GM23338 (cell line): ENCODE data around the gene CYP4F3. TPM values are rescaled to one million over a fixed set of nuclear protein-coding genes. Genes with fewer than 3 reads are reported as not detected.

Experiments
- ATAC-seq: fragments of 200-7000 bp; cut with Tn5 transposase; 3 replicates; pipeline ENCODE4 v1.9.1; 2020
- DNase-seq: peaks from one replicate; pipeline ENCODE4 v3.0.0-alpha.2; 2015; ENCODE audit warnings: low spot score
- H2AFZ ChIP-seq: fragments of 200-600 bp; sonication (generic); 2 replicates; pipeline ENCODE4 v1.8.0; 2016; ENCODE audit warnings: antibody characterized with exemption, mild to moderate bottlenecking, moderate library complexity
- H3F3A ChIP-seq: fragments of 200-600 bp; sonication (generic); replicated peaks from 2 replicates; pipeline ENCODE4 v1.8.0; 2017; ENCODE audit warnings: antibody characterized with exemption, mixed run types, low read depth
- H3K27ac ChIP-seq: fragments of 200-600 bp; sonication (generic); 2 replicates; pipeline ENCODE4 v1.6.1; 2016; ENCODE audit warnings: low read depth
- H3K27me3 ChIP-seq: fragments of 200-600 bp; sonication (generic); 2 replicates; pipeline ENCODE4 v1.8.0; 2016; ENCODE audit warnings: mild to moderate bottlenecking, mixed run types, moderate library complexity; ENCODE audit not compliant: insufficient read depth
- H3K36me3 ChIP-seq: fragments of 200-600 bp; sonication (generic); 2 replicates; pipeline ENCODE4 v1.8.0; 2016; ENCODE audit warnings: mild to moderate bottlenecking; ENCODE audit not compliant: insufficient read depth
- H3K4me1 ChIP-seq: fragments of 200-600 bp; sonication (generic); 2 replicates; pipeline ENCODE4 v1.8.0; 2016; ENCODE audit warnings: mild to moderate bottlenecking, moderate library complexity; ENCODE audit not compliant: insufficient read depth
- H3K4me2 ChIP-seq: fragments of 200-600 bp; sonication (generic); 2 replicates; pipeline ENCODE4 v1.7.1; 2017; ENCODE audit warnings: mixed run types
- H3K4me3 ChIP-seq: fragments of 200-600 bp; sonication (generic); 2 replicates; pipeline ENCODE4 v1.6.1; 2016; ENCODE audit warnings: mixed run types
- H3K79me2 ChIP-seq: fragments of 200-600 bp; sonication (generic); replicated peaks from 2 replicates; pipeline ENCODE4 v1.8.0; 2017; ENCODE audit warnings: mild to moderate bottlenecking; ENCODE audit not compliant: insufficient read depth
- H3K9me2 ChIP-seq: fragments of 200-600 bp; sonication (generic); 2 replicates; pipeline ENCODE4 v1.8.0; 2017; ENCODE audit not compliant: insufficient read depth
- H4K20me1 ChIP-seq: fragments of 200-600 bp; sonication (generic); replicated peaks from 2 replicates; pipeline ENCODE4 v1.8.0; 2017; ENCODE audit warnings: mild to moderate bottlenecking; ENCODE audit not compliant: insufficient read depth
- H3K27ac Mint-ChIP-seq: 2 replicates; pipeline ENCODE4 v1.8.0; 2020; ENCODE audit warnings: inconsistent platforms, mild to moderate bottlenecking, moderate library complexity, mixed read lengths
- H3K27me3 Mint-ChIP-seq: 3 replicates; pipeline ENCODE4 v1.8.0; 2022; ENCODE audit warnings: low read depth, mild to moderate bottlenecking, moderate library complexity, mixed read lengths, inconsistent platforms; ENCODE audit not compliant: insufficient read depth, poor library complexity
- H3K36me3 Mint-ChIP-seq: 3 replicates; pipeline ENCODE4 v1.8.0; 2021; ENCODE audit warnings: low read depth, mild to moderate bottlenecking, inconsistent platforms, moderate library complexity, mixed read lengths
- H3K4me1 Mint-ChIP-seq: 3 replicates; pipeline ENCODE4 v1.8.0; 2020; ENCODE audit warnings: mild to moderate bottlenecking, inconsistent platforms, mixed read lengths
- H3K4me3 Mint-ChIP-seq: 3 replicates; pipeline ENCODE4 v1.8.0; 2021; ENCODE audit warnings: moderate library complexity, mild to moderate bottlenecking, inconsistent platforms, mixed read lengths
- H3K9me3 Mint-ChIP-seq: 3 replicates; pipeline ENCODE4 v1.8.0; 2020; ENCODE audit warnings: moderate library complexity, mild to moderate bottlenecking, inconsistent platforms, mixed read lengths
- CTCF ChIP-seq, 2 experiments: fragments of 200-600 bp in 1 of 2; sonication (generic) in 1 of 2; conservative IDR thresholded peaks; 2 replicates each; pipeline versions ENCODE4 v1.5.1 to v1.6.1; 2016 to 2017; ENCODE audit warnings: antibody characterized with exemption in 2 of 2, low read depth in 2 of 2, mild to moderate bottlenecking in 2 of 2, moderate library complexity in 1 of 2
- EZH2 ChIP-seq: fragments of 200-600 bp; sonication (generic); IDR thresholded peaks from one replicate; pipeline ENCODE4 v1.8.0; 2017; ENCODE audit warnings: antibody characterized with exemption, mild to moderate bottlenecking, low read depth; ENCODE audit not compliant: unreplicated experiment
- EZH2phosphoT487 ChIP-seq: fragments of 200-600 bp; sonication (generic); IDR thresholded peaks from one replicate; pipeline ENCODE4 v1.8.1; 2018; ENCODE audit warnings: antibody characterized with exemption; ENCODE audit not compliant: unreplicated experiment
- JUNB ChIP-seq: IDR thresholded peaks from one replicate; pipeline ENCODE4 v1.6.1; 2016; ENCODE audit warnings: antibody characterized with exemption; ENCODE audit not compliant: unreplicated experiment
- NANOG ChIP-seq: IDR thresholded peaks from 2 replicates; pipeline ENCODE4 v1.6.1; 2016; ENCODE audit warnings: antibody characterized with exemption, borderline replicate concordance
- POLR2AphosphoS5 ChIP-seq: IDR thresholded peaks from 2 replicates; pipeline ENCODE4 v1.6.1; 2016; ENCODE audit warnings: antibody characterized with exemption, low read depth
- ZNF114 ChIP-seq: fragments of 250-450 bp; sonication (Bioruptor Pico); IDR thresholded peaks from 2 replicates; pipeline ENCODE4 v1.5.0; 2020; ENCODE audit warnings: mild to moderate bottlenecking, moderate library complexity
- ZNF462 ChIP-seq: fragments of 250-450 bp; sonication (Bioruptor Pico); IDR thresholded peaks from 2 replicates; pipeline ENCODE4 v1.5.0; 2020; ENCODE audit warnings: mild to moderate bottlenecking, moderate library complexity
- polyA plus RNA-seq: library from polyadenylated mRNA; unstranded; fragments of >200 nt; fragmentation: Nextera tagmentation; extraction: Ambion mirVana; gene quantifications from 2 replicates; pipeline ENCODE4 v1.2.1, GENCODE V29; 2016
- total RNA-seq: library from RNA; depleted of rRNA; stranded (reverse); fragments of >200 nt; shearing (Covaris generic); gene quantifications from 2 replicates; pipeline ENCODE4 v1.2.3, GENCODE V29; 2014

Gene CYP4F3
- total and polyA plus RNA-seq, 2 experiments from 2014 or later = not detected

DNA sequence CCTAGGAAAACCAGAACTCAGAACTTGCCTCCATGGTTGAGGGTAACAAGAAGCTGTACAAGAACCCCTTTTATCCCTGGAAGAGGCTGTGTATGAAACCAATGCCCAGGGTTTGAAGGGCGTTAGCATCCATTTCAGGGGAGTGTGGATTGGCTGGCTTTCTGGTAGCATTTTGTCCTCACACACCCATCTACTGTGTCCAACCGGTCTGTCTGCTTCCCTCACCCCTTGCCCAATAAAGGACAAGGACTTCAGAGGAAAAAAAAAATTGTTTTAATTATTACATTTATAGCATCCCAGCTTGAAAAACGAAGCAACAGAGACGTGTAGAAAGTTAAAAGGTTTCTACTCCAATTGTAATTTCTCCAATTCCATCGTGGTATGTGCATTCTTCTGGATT, 28.4 kb upstream of the CYP4F3 start (continued):
- no peak for TF ChIP-seq ZNF462 (CRISPR knock-in tag)
- no peak for TF ChIP-seq EZH2phosphoT487

GRCh38 chr19:15613338-15613737, 27.4 kb upstream of the CYP4F3 start:
- Histone ChIP-seq H3K4me3 (no peak overlapping the region), H3K36me3 (no peaks in the 10 kb centered on the region), H4K20me1 (no peaks in the 10 kb centered on the region), H3F3A (no peaks in the 10 kb centered on the region), H3K4me2 (no peak overlapping the region), H3K9me2 (no peaks in the 10 kb centered on the region), H3K27ac (no peak overlapping the region), H3K79me2 (no peaks in the 10 kb centered on the region), H3K4me1 (no peaks in the 10 kb centered on the region), H2AFZ (no peak overlapping the region), H3K27me3 (no peaks in the 10 kb centered on the region)
- H3K27me3 Mint-ChIP-seq = peaks cover 6% of the 10 kb centered on the region
- H3K4me1 Mint-ChIP-seq = no peaks in the 10 kb centered on the region; the same call in 2 of the 3 replicates
- no peak for ATAC-seq
- H3K9me3 Mint-ChIP-seq = peaks cover 96% of the 10 kb centered on the region
- DNase-seq = no peak
- H3K4me3 Mint-ChIP-seq = no peak overlapping the region
- peaks cover 36% of the 10 kb centered on the region for H3K36me3 Mint-ChIP-seq
- no peak overlapping the region for H3K27ac Mint-ChIP-seq
- TF ChIP-seq ZNF462 (CRISPR knock-in tag) = no peak
- no peak for TF ChIP-seq JUNB
- TF ChIP-seq ZNF114 = no peak
- TF ChIP-seq POLR2AphosphoS5 = no peak
- TF ChIP-seq CTCF (conservative IDR thresholded peaks at IDR 0.05; ENCODE audit: low read depth in 2 of 2) = no peak
- no peak for TF ChIP-seq EZH2
- TF ChIP-seq EZH2phosphoT487 = no peak
- no peak for TF ChIP-seq NANOG
